NB4 (cell line): Measurements from ENCODE around the gene GRM2.

Experiments
- CTCF ChIP-seq: IDR thresholded peaks from one replicate; pipeline ENCODE4 v1.5.1; 2012; ENCODE audit warnings: low read depth, low read length
- MAX ChIP-seq: IDR thresholded peaks from 2 replicates; pipeline ENCODE4 v1.6.1; 2011; ENCODE audit warnings: low read depth, low read length
- MYC ChIP-seq: IDR thresholded peaks from 2 replicates; pipeline ENCODE4 v1.6.1; 2011; ENCODE audit warnings: low read depth, low read length
- POLR2A ChIP-seq: IDR thresholded peaks from 2 replicates; pipeline ENCODE4 v1.6.1; 2011; ENCODE audit warnings: mild to moderate bottlenecking; ENCODE audit not compliant: insufficient read length; ENCODE audit errors: extremely low read depth

GRCh38 chr3:51733859-51734571, 27.1 kb downstream of the GRM2 start:
- no peak for TF ChIP-seq POLR2A
- no peak for TF ChIP-seq CTCF
- no peak for TF ChIP-seq MYC
- TF ChIP-seq MAX = no peak
